ENCODE data around the gene SETD3.

SETD3 gene

GRCh38 chr14:99424306-99424877 lies 56.3 kb downstream of the SETD3 start:
- Mint-ChIP-seq H3K27me3 (no peaks in the 10 kb centered on the region), H3K36me3 (ENCODE audit: low read depth) (peaks cover 67% of the 10 kb centered on the region), H3K4me1 (ENCODE audit: low read depth) (peaks cover 19% of the 10 kb centered on the region), H3K27ac (peak overlapping the region; percentile 13), H3K4me3 (no peak overlapping the region), H3K9me3 (peaks cover 8% of the 10 kb centered on the region)
- intact Hi-C loops (cut with micrococcal nuclease) = no loop called here

GRCh38 chr14:99423434-99423833 lies 57.2 kb downstream of the SETD3 start:
- Mint-ChIP-seq H3K27ac (no peak overlapping the region), H3K9me3 (no peaks in the 10 kb centered on the region), H3K36me3 (ENCODE audit: low read depth) (peaks cover 63% of the 10 kb centered on the region), H3K4me3 (no peak overlapping the region), H3K4me1 (ENCODE audit: low read depth) (peaks cover 15% of the 10 kb centered on the region), H3K27me3 (no peaks in the 10 kb centered on the region)
- intact Hi-C loops (cut with micrococcal nuclease) = no loop called here

- Mint-ChIP-seq H3K36me3 (ENCODE audit: low read depth) (peaks cover 55% of the 10 kb centered on the region), H3K27ac (no peak overlapping the region), H3K4me1 (ENCODE audit: low read depth) (peaks cover 13% of the 10 kb centered on the region), H3K4me3 (no peak overlapping the region), H3K9me3 (no peaks in the 10 kb centered on the region), H3K27me3 (no peaks in the 10 kb centered on the region)
- intact Hi-C loops (cut with micrococcal nuclease) = no loop called here
These were observed 58.2 kb downstream of the SETD3 start for GRCh38 chr14:99422228-99423010.

GRCh38 chr14:99420711-99421110 lies 59.9 kb downstream of the SETD3 start:
- Mint-ChIP-seq H3K36me3 (ENCODE audit: low read depth) (peaks cover 46% of the 10 kb centered on the region), H3K9me3 (no peaks in the 10 kb centered on the region), H3K4me3 (no peak overlapping the region), H3K27me3 (no peaks in the 10 kb centered on the region), H3K27ac (no peak overlapping the region), H3K4me1 (ENCODE audit: low read depth) (peaks cover 9% of the 10 kb centered on the region)
- intact Hi-C loops (cut with micrococcal nuclease) = no loop called here

DNA sequence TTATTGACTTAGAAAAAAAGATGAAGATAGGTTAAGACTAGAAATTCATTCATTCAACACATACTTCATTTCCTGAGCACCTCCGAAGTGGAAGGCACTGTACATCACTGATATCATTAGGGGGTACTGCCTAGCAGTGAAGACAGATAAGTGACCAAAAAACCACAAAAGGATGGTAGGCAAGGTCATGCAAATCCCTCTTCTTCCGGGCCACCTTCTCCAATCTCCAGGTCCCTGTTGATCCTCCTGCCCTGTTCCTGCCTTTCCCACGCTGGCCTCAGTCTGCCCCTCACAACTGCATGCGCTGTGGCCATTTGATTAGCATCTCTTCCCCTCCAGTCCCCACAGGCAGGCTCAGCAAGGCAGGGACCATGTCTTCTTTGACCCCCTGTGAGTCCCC lies 60.8 kb downstream of the SETD3 start:
- Mint-ChIP-seq H3K27me3 (no peaks in the 10 kb centered on the region), H3K36me3 (ENCODE audit: low read depth) (peaks cover 42% of the 10 kb centered on the region), H3K9me3 (no peaks in the 10 kb centered on the region), H3K4me1 (ENCODE audit: low read depth) (peaks cover 9% of the 10 kb centered on the region), H3K4me3 (no peak overlapping the region), H3K27ac (no peak overlapping the region)
- intact Hi-C loops (cut with micrococcal nuclease) = no loop called here

DNA sequence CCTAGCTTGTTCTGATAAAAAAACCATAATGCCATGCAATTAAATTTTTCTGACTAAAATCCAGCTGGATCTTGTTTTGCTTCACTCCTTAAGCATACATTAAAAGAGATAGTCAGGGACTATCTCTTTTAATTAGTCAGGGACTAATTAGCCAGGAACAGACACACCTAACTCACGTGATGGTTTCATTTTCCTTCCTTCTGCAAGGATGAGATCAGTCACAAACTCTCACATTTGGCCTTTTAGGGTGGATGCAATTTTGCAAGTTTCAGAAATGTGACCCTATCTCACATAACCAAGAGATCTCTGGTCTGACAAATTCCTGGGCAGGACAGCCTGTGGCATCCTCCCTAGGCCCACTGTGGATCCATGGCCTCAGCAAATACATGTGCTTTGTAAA lies 62.4 kb downstream of the SETD3 start:
- peaks cover 45% of the 10 kb centered on the region for H3K36me3 Mint-ChIP-seq (ENCODE audit: low read depth)
- no peaks in the 10 kb centered on the region for H3K27me3 Mint-ChIP-seq
- H3K27ac Mint-ChIP-seq = no peak overlapping the region
- H3K4me1 Mint-ChIP-seq (ENCODE audit: low read depth) = no peaks in the 10 kb centered on the region
- intact Hi-C loops (cut with micrococcal nuclease) = no loop called here
- no peak overlapping the region for H3K4me3 Mint-ChIP-seq
- H3K9me3 Mint-ChIP-seq = no peaks in the 10 kb centered on the region

- intact Hi-C loops (cut with micrococcal nuclease) = no loop called here
- no peak overlapping the region for H3K27ac Mint-ChIP-seq
- H3K4me3 Mint-ChIP-seq = no peak overlapping the region
- no peaks in the 10 kb centered on the region for H3K4me1 Mint-ChIP-seq (ENCODE audit: low read depth)
- peaks cover 51% of the 10 kb centered on the region for H3K36me3 Mint-ChIP-seq (ENCODE audit: low read depth)
- no peaks in the 10 kb centered on the region for H3K27me3 Mint-ChIP-seq
- no peaks in the 10 kb centered on the region for H3K9me3 Mint-ChIP-seq
These were observed 63.8 kb downstream of the SETD3 start for GRCh38 chr14:99416909-99417308.

GRCh38 chr14:99415496-99416281 lies 65.0 kb downstream of the SETD3 start:
- Mint-ChIP-seq H3K4me3 (no peak overlapping the region), H3K36me3 (ENCODE audit: low read depth) (peaks cover 51% of the 10 kb centered on the region), H3K27me3 (no peaks in the 10 kb centered on the region), H3K4me1 (ENCODE audit: low read depth) (no peaks in the 10 kb centered on the region), H3K27ac (no peak overlapping the region), H3K9me3 (no peaks in the 10 kb centered on the region)
- intact Hi-C loops (cut with micrococcal nuclease) = loop anchor here (1.0 kb wide), 1 partner anchor 22 kb away; no protein-coding TSS in a partner anchor

DNA sequence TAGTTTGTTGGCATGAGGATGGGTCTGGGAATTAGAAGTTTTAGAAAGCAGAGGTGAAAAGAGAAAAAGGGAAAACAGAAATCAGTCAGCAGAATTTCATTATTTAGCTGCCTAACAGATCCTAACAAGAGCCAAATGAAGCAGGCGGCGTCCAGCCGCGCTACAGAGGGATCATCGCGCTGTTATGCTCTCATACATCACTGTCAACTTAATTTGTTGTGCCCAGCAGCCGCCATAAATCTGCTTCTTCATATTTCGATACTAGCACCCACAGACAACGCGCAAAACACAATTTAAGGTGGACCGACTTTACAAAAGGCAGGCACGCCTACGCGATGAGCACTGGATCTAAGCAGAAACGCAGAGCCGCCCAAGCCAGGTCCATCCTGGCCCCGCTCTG lies 66.7 kb downstream of the SETD3 start:
- intact Hi-C loops (cut with micrococcal nuclease) = no loop called here
- Mint-ChIP-seq H3K9me3 (no peaks in the 10 kb centered on the region), H3K4me3 (no peak overlapping the region), H3K36me3 (ENCODE audit: low read depth) (peaks cover 63% of the 10 kb centered on the region), H3K27ac (no peak overlapping the region), H3K27me3 (no peaks in the 10 kb centered on the region), H3K4me1 (ENCODE audit: low read depth) (peaks cover 10% of the 10 kb centered on the region)

DNA sequence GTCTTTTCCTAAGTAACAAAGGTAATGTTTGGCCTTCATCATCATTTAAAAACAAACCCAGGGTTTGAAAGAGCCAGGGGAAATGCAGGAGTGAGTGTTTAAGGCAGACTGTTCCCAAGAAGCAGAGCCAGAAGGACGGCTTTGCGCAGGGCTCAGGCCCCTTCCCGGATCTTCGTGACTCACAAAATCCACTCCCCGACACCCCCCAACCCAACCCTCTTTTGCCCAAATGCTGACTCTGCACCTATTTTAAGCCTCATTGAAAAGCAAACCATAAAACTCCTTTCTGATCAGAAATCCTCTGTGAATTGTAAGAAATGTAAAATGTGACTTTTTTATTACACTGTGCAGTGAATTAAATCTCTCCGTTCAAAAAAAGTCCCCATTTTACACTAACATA lies 67.5 kb downstream of the SETD3 start:
- H3K4me3 Mint-ChIP-seq = no peak overlapping the region
- intact Hi-C loops (cut with micrococcal nuclease) = no loop called here
- H3K9me3 Mint-ChIP-seq = no peaks in the 10 kb centered on the region
- no peaks in the 10 kb centered on the region for H3K27me3 Mint-ChIP-seq
- H3K27ac Mint-ChIP-seq = no peak overlapping the region
- H3K4me1 Mint-ChIP-seq (ENCODE audit: low read depth) = peaks cover 12% of the 10 kb centered on the region
- H3K36me3 Mint-ChIP-seq (ENCODE audit: low read depth) = peaks cover 64% of the 10 kb centered on the region

- no peaks in the 10 kb centered on the region for H3K9me3 Mint-ChIP-seq
- peaks cover 71% of the 10 kb centered on the region for H3K36me3 Mint-ChIP-seq (ENCODE audit: low read depth)
- no peaks in the 10 kb centered on the region for H3K27me3 Mint-ChIP-seq
- intact Hi-C loops (cut with micrococcal nuclease) = no loop called here
- H3K27ac Mint-ChIP-seq = no peak overlapping the region
- peaks cover 16% of the 10 kb centered on the region for H3K4me1 Mint-ChIP-seq (ENCODE audit: low read depth)
- H3K4me3 Mint-ChIP-seq = no peak overlapping the region
These were observed 68.3 kb downstream of the SETD3 start for GRCh38 chr14:99412117-99413061.

GRCh38 chr14:99410019-99410418 lies 70.6 kb downstream of the SETD3 start:
- peaks cover 89% of the 10 kb centered on the region for H3K36me3 Mint-ChIP-seq (ENCODE audit: low read depth)
- intact Hi-C loops (cut with micrococcal nuclease) = no loop called here
- H3K27ac Mint-ChIP-seq = no peak overlapping the region

GRCh38 chr14:99408971-99409289 lies 71.7 kb downstream of the SETD3 start:
- Mint-ChIP-seq H3K27me3 (no peaks in the 10 kb centered on the region), H3K36me3 (ENCODE audit: low read depth) (peaks cover 90% of the 10 kb centered on the region), H3K9me3 (no peaks in the 10 kb centered on the region), H3K4me1 (ENCODE audit: low read depth) (peaks cover 20% of the 10 kb centered on the region), H3K4me3 (no peak overlapping the region), H3K27ac (no peak overlapping the region)
- intact Hi-C loops (cut with micrococcal nuclease) = no loop called here

More at GRCh38 chr14:99410019-99410418, 70.6 kb downstream of the SETD3 start:
- Mint-ChIP-seq H3K9me3 (no peaks in the 10 kb centered on the region), H3K4me3 (no peak overlapping the region), H3K27me3 (no peaks in the 10 kb centered on the region), H3K4me1 (ENCODE audit: low read depth) (peaks cover 20% of the 10 kb centered on the region)

Measured in dendritic cell treated with granulocyte-macrophage colony-stimulating factor and Interleukin-4, amounts not matched to agents 40 ng/mL and 50 ng/mL, for 4 days (primary cell).